CMK (cell line): ENCODE results near the gene ARID3B.
"Not testable (repeated sequence)": the region's sequence is repeated elsewhere in the genome, so short reads cannot be mapped to it uniquely, and the experiment has no call there.

Experiments used
- DNase-seq: peaks from one replicate; pipeline ENCODE4 v3.0.0-alpha.2; 2010; ENCODE audit warnings: low read depth

The ARID3B gene

GRCh38 chr15:74537736-74538135 is 3.3 kb upstream of the ARID3B start:
- no peak for DNase-seq

GRCh38 chr15:74539521-74539920 is 1.5 kb upstream of the ARID3B start:
- not testable (repeated sequence) for DNase-seq

- DNase-seq, result no peak
These were observed 759 bp upstream of the ARID3B start for GRCh38 chr15:74540161-74540760.

GRCh38 chr15:74541494-74542165 is 610 bp downstream of the ARID3B start:
- peak; percentile 52 for DNase-seq

- DNase-seq, result no peak
These were observed 1.4 kb downstream of the ARID3B start for GRCh38 chr15:74542166-74543042.

GRCh38 chr15:74543043-74543422 is 2.0 kb downstream of the ARID3B start:
- no peak for DNase-seq

- DNase-seq, result no peak
These were observed 2.6 kb downstream of the ARID3B start for GRCh38 chr15:74543583-74543982.

GRCh38 chr15:74545086-74545485 is 4.1 kb downstream of the ARID3B start:
- DNase-seq, result no peak

- DNase-seq, result peak; percentile 99
These were observed 5.0 kb downstream of the ARID3B start for GRCh38 chr15:74545776-74546656.

- no peak for DNase-seq
These were observed 6.6 kb downstream of the ARID3B start for GRCh38 chr15:74547616-74548015.

- DNase-seq, result no peak
These were observed 7.2 kb downstream of the ARID3B start for GRCh38 chr15:74548241-74548640.

- no peak for DNase-seq
These were observed 8.8 kb downstream of the ARID3B start for GRCh38 chr15:74549816-74550215.

GRCh38 chr15:74551714-74552113 is 10.7 kb downstream of the ARID3B start:
- no peak for DNase-seq

GRCh38 chr15:74552773-74553441 is 11.9 kb downstream of the ARID3B start:
- DNase-seq, result no peak

GRCh38 chr15:74555192-74555591 is 14.2 kb downstream of the ARID3B start:
- no peak for DNase-seq

GRCh38 chr15:74558706-74559105 is 17.7 kb downstream of the ARID3B start:
- DNase-seq, result no peak

- DNase-seq, result no peak
These were observed 22.4 kb downstream of the ARID3B start for GRCh38 chr15:74563442-74563841.

- DNase-seq, result no peak
These were observed 23.2 kb downstream of the ARID3B start for GRCh38 chr15:74564182-74564581.

GRCh38 chr15:74565381-74566085 is 24.5 kb downstream of the ARID3B start:
- DNase-seq, result no peak

- no peak for DNase-seq
These were observed 27.6 kb downstream of the ARID3B start for GRCh38 chr15:74568594-74568993.

- no peak for DNase-seq
These were observed 28.7 kb downstream of the ARID3B start for GRCh38 chr15:74569731-74570070.
